Caki2 (cell line): Measurements from ENCODE around the gene FBLL1. TPM values are rescaled to one million over a fixed set of nuclear protein-coding genes. Genes with fewer than 3 reads are reported as not detected.
"Not testable (repeated sequence)": the region's sequence is repeated elsewhere in the genome, so short reads cannot be mapped to it uniquely, and the experiment has no call there.

Experiments used
- DNase-seq: peaks from one replicate; pipeline ENCODE4 v3.0.0-alpha.2; 2015; ENCODE audit warnings: low read depth
- in situ Hi-C: cut with HindIII; loops from 2 replicates; pipeline ENCODE4 v1.10.0; 2016; ENCODE audit warnings: low sequenced_read_pairs, low pct_unique_long_range_greater_than_20kb, mixed read lengths
- total RNA-seq: library from RNA; depleted of rRNA; stranded (reverse); fragments of >200 nt; shearing (Covaris generic); gene quantifications from 2 replicates; pipeline ENCODE4 v1.2.3, GENCODE V29; 2014; ENCODE audit warnings: low replicate concordance

FBLL1 gene
- total RNA-seq, 1 experiment from 2014 or later, result not detected

DNA sequence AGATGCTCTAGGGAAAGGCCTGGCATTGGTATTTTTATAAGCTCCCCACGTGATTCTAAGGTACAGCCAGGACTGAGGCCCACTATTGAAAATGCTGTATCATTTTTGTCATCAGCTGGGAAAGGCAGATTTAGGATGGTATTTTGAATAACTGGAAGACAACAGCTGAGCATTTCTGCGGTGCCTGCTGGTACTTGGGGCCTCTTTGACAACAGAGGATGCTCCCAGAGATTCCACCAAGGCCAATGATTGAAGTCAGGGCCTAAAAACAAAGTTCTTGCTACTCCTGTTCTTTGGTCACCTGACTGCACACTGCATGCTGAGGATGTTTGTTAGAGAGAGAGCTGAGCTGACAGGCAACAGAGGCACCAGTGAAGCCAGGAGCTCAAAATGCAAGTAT lies 8.1 kb downstream of the FBLL1 start:
- DNase-seq, result no peak
- in situ Hi-C loops, result no loop called here

GRCh38 chr5:168549554-168549953 lies 20.4 kb downstream of the FBLL1 start:
- in situ Hi-C loops, result no loop called here

GRCh38 chr5:168550656-168551055 lies 21.6 kb downstream of the FBLL1 start:
- DNase-seq, result no peak
- in situ Hi-C loops, result no loop called here

More at GRCh38 chr5:168549554-168549953, 20.4 kb downstream of the FBLL1 start:
- DNase-seq, result no peak

- no peak for DNase-seq
- in situ Hi-C loops, result no loop called here
Observed at GRCh38 chr5:168552146-168552545, 23.0 kb downstream of the FBLL1 start.

GRCh38 chr5:168553377-168554130 lies 24.4 kb downstream of the FBLL1 start:
- DNase-seq, result no peak
- in situ Hi-C loops, result no loop called here

- in situ Hi-C loops, result no loop called here
- no peak for DNase-seq
Observed at GRCh38 chr5:168557389-168557788, 28.3 kb downstream of the FBLL1 start.

DNA sequence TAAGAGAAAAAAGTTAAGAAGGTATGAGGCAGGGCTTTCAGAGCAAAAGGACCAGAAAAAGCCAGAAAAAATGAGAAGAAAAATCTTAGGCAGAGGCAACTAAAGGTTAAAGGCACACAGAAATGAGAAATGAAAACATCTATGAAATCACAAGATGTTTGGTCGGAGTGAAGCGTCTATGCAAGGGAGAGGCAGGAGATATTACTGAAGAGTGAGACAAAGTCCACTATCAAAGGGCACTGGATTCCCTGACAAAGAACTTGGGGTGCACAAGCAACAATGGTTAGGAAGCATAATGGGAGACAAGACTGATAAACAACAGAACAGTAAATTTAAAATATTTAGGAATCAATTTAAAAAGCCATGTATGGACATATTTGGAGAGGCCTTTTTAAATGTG lies 33.2 kb downstream of the FBLL1 start:
- in situ Hi-C loops, result no loop called here
- no peak for DNase-seq

- DNase-seq, result no peak
- in situ Hi-C loops, result no loop called here
Observed at GRCh38 chr5:168563959-168564358, 34.9 kb downstream of the FBLL1 start.

DNA sequence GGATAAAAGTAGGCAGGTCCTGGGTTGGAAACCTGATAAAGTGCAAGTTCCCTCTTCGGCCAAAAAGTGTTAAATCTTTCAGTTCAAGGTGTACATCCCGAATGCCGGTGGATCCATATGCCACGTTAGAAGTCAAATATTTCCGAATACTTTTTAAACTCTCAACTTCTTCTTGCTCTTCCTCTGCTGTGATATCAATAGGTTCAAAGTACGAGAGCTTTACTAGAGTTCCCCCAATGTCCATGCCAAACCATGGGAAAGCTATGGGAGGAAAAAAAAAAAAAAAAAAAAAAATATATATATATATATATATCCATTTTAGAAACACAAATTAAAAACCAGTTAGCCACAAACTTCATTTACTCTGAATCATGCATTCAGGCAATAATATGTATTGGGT lies 39.6 kb downstream of the FBLL1 start:
- no peak for DNase-seq
- in situ Hi-C loops, result no loop called here

DNA sequence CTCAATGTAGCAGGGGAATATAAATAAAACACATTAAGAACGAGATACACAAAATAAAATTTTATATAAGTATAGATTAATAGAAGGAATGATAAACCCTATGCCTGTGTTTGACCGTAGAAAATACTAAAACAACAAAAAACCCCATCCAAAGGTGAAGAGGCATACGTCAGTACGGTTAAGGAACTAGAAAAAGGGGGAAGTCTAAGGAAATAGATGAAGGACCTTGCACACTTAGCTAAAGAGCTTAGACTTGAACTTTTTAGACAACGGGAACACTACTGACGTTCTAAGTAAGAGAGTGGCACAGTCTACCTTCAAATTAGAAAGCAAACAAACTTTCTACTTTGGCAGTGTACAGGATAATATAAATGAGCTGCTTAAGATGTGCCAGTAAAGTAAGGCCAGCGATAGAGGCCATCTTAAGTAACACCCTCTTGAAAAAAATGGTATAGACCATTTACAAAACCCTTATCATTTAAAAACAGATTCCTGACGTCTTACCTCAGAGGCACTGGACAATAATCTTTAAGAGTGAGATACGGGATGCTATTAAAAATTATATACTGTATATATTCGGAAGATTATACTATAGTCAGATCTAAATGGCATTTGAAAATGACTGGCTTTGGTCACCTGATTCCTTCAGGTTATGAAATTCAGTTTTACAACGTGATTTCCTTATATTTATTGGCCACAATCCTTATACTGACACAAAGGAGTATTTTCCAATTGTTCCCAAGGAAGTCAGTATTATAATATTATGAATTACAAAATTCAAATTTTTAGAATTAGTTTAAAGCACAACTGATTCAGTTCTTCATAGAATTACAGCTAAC lies 41.6 kb downstream of the FBLL1 start:
- in situ Hi-C loops, result no loop called here
- no peak for DNase-seq

- in situ Hi-C loops, DNase-seq: not testable (repeated sequence)
Observed at GRCh38 chr5:168573663-168574062, 44.6 kb downstream of the FBLL1 start.

GRCh38 chr5:168574156-168574555 lies 45.1 kb downstream of the FBLL1 start:
- DNase-seq, in situ Hi-C loops: not testable (repeated sequence)

DNA sequence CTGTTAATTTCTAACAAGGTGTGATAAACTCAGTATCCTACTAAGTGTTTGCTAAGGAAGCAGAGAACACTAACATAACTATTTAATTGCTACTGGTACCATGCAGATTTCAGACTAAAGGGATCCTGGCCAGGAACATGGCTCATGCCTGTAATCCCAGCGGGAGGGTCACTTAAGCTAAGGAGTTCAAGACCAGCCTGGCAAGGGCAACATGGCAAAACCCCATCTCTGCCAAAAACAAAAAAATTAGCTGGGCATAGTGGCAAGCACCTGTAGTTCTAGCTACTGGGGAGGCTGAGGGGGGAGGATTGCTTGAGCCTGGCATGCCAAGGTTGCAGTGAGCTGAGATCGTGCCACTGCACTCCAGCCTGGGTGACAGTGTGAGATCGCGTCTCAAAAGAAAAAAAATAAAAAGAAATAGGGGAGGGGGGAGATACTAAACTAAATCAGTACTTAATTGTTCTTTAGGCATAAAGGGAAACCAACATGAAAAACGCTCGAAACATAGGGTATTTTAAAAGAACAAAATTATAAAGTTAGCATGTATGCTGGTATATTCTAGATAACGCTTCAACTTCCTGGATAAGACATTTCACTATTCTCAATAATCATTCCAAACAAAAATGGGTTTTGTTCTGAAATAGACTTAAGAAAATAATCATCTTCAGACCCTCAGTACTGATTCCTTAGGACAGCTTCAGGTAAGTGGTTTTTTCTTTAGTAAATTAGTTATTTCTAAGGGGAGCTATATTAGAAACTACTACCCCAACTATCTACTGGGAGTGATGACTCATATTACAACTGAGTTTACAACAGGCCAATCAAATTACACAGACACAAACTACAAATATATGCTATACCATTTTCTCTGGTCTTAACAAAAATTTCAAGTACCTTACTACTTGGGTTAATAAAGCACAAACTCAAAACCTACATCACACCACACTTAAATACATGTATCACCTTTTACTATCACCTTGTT lies 46.6 kb downstream of the FBLL1 start:
- DNase-seq, result no peak
- in situ Hi-C loops, result no loop called here

GRCh38 chr5:168578006-168578405 lies 48.9 kb downstream of the FBLL1 start:
- DNase-seq, result peak; percentile 12
- in situ Hi-C loops, result no loop called here

- in situ Hi-C loops, result no loop called here
Observed at GRCh38 chr5:168578538-168579487, 49.7 kb downstream of the FBLL1 start, which contains the start of gene PANK3. Gene PANK3, minus strand, starts transcription at chr5:168579368. Its CDS starts 85 bp downstream, at chr5:168579283.

DNA sequence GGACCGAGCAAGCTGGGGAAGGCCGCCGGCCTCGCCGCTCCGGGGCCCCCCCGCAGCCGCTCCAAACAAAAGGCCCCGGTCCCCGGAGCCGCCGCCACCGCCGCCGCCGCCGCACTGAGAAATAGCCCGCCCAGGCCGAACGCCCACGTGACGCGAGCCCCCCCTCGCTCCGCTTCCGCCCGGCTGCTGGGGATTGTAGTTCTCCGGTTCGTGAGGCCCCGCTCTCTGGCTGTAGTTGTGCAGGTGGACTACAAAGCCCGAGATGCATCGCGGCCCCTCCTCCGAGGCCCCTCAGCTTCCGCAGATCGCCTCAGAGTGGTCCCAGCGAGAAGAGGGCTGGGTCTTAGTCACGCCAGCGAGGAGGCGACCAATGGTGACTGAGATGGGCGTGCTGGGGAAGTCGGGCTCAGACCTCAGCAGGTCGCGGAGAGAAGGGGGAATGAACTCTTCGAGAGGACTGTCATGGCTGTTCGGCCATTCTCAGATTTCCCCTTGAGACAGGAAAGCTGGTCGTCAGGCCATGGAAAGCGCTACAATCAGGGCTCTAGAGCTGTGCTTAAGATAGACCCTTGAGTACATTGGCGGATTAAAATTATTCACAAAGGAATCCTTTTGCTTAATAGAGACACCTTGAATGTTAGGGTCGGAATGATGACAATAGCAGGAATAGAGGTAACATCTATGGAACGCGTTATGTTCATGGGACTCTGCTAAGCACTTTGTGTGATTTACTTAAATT lies 50.6 kb downstream of the FBLL1 start:
- DNase-seq, result peak; percentile 100

More at GRCh38 chr5:168578538-168579487, 49.7 kb downstream of the FBLL1 start, which contains the start of gene PANK3:
- DNase-seq, result peak; percentile 15

DNA sequence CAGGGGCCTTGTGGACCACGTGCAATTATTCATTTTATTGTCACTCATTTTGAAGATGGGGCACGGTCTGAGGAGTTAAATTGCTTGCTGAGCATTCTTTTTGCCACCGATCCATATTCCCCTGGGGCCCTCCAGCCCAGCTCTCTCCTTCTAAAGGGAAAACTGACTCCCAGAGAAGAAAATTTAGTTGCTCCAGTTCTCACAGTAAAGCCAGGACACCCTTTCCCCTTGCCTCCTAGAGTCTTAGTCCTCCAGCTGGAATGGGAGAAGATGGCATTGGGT lies 51.1 kb downstream of the FBLL1 start:
- DNase-seq, result peak; percentile 30
- in situ Hi-C loops, result no loop called here

More for the DNA sequence above, 50.6 kb downstream of the FBLL1 start:
- in situ Hi-C loops, result no loop called here
